SK-N-SH (cell line): ENCODE results near the gene LRRC25. TPM values are rescaled to one million over a fixed set of nuclear protein-coding genes. Genes with fewer than 3 reads are reported as not detected.
A peak's percentile ranks its signal among the peaks of the same experiment; 100 is the strongest.
"Not testable (repeated sequence)": the region's sequence is repeated elsewhere in the genome, so short reads cannot be mapped to it uniquely, and the experiment has no call there.

Experiments
- CTCF ChIA-PET: fragments of 300-600, 350-600 bp; formaldehyde crosslinking; extraction: SDS; loops from one replicate; lab custom pipeline; 2021; lab: Yijun Ruan, JAX
- POLR2A ChIA-PET: fragments of 350-600 bp; sonication (Branson Sonifier 250); formaldehyde crosslinking; extraction: SDS; loops from one replicate; lab custom pipeline; 2020; ENCODE audit warnings: antibody characterized with exemption, inconsistent platforms; lab: Yijun Ruan, JAX
- DNase-seq: peaks from one replicate; pipeline ENCODE4 v3.0.0; 2012
- H2AFZ ChIP-seq: fragments of 200-600 bp; sonication (generic); 2 replicates; pipeline ENCODE4 v1.8.1; 2016; ENCODE audit warnings: antibody characterized with exemption, mild to moderate bottlenecking, low read depth
- H3F3A ChIP-seq: fragments of 200-600 bp; sonication (generic); replicated peaks from 2 replicates; pipeline ENCODE3; 2016; ENCODE audit warnings: antibody characterized with exemption, mild to moderate bottlenecking; ENCODE audit not compliant: insufficient read depth
- H3K27ac ChIP-seq, 2 experiments: fragments of 200-500 bp in 1 of 2; fragments of 200-600 bp in 1 of 2; sonication (Bioruptor generic) in 1 of 2; sonication (generic), shearing (Covaris generic) in 1 of 2; 2 replicates each; pipeline versions ENCODE4 v1.5.1 to v1.6.1; 2014 to 2016; ENCODE audit warnings: low read depth in 2 of 2, inconsistent platforms in 1 of 2, low read length in 1 of 2, mild to moderate bottlenecking in 1 of 2, mixed read lengths in 1 of 2
- H3K27me3 ChIP-seq: fragments of 200-600 bp; sonication (generic), shearing (Covaris generic); 2 replicates; pipeline ENCODE4 v1.6.1; 2016; ENCODE audit warnings: mixed run types; ENCODE audit not compliant: insufficient read depth
- H3K36me3 ChIP-seq, 2 experiments: fragments of 200-500 bp in 1 of 2; fragments of 200-600 bp in 1 of 2; sonication (Bioruptor generic) in 1 of 2; sonication (generic) in 1 of 2; replicated peaks in 1 of 2; 2 replicates each; pipeline versions ENCODE3 to v1.5.1; 2014 to 2016; ENCODE audit warnings: low read length in 1 of 2, mild to moderate bottlenecking in 1 of 2; ENCODE audit not compliant: insufficient read depth in 2 of 2, control insufficient read depth in 1 of 2
- H3K4me1 ChIP-seq, 2 experiments: fragments of 200-500 bp in 1 of 2; fragments of 200-600 bp in 1 of 2; sonication (Bioruptor generic) in 1 of 2; sonication (generic), shearing (Covaris generic) in 1 of 2; 2 replicates each; pipeline versions ENCODE4 v1.5.1 to v1.6.1; 2014 to 2016; ENCODE audit warnings: low read depth in 1 of 2, low read length in 1 of 2, mixed run types in 1 of 2; ENCODE audit not compliant: insufficient read depth in 2 of 2, control insufficient read depth in 1 of 2
- H3K4me2 ChIP-seq: fragments of 200-600 bp; sonication (generic), shearing (Covaris generic); 2 replicates; pipeline ENCODE4 v1.6.1; 2017; ENCODE audit warnings: mixed run types
- H3K4me3 ChIP-seq, 2 experiments: fragments of 200-500 bp in 1 of 2; fragments of 200-600 bp in 1 of 2; sonication (Bioruptor generic) in 1 of 2; sonication (generic), shearing (Covaris generic) in 1 of 2; 2 replicates each; pipeline versions ENCODE4 v1.5.1 to v1.8.1; 2014 to 2016; ENCODE audit warnings: low read depth in 2 of 2, inconsistent platforms in 1 of 2, low read length in 1 of 2, mild to moderate bottlenecking in 1 of 2, mixed read lengths in 1 of 2, moderate library complexity in 1 of 2
- H3K79me2 ChIP-seq: fragments of 200-600 bp; sonication (generic); 2 replicates; pipeline ENCODE4 v1.8.1; 2017; ENCODE audit warnings: mild to moderate bottlenecking; ENCODE audit not compliant: insufficient read depth
- H3K9ac ChIP-seq: fragments of 200-600 bp; sonication (generic); 2 replicates; pipeline ENCODE4 v1.6.1; 2017; ENCODE audit warnings: mixed run types
- H3K9me2 ChIP-seq: fragments of 200-600 bp; sonication (generic); 2 replicates; pipeline ENCODE4 v1.6.1; 2017; ENCODE audit warnings: mixed run types
- H3K9me3 ChIP-seq: fragments of 200-600 bp; sonication (generic); 2 replicates; pipeline ENCODE4 v1.6.1; 2017; ENCODE audit warnings: mixed run types, mild to moderate bottlenecking, moderate library complexity
- H4K20me1 ChIP-seq: fragments of 200-600 bp; sonication (generic); 2 replicates; pipeline ENCODE4 v1.6.1; 2017; ENCODE audit warnings: mild to moderate bottlenecking, mixed run types; ENCODE audit not compliant: insufficient read depth
- CHD2 ChIP-seq: fragments of 150-350 bp; IDR thresholded peaks from 2 replicates; pipeline ENCODE4 v1.6.1; 2018; ENCODE audit warnings: low read length; ENCODE audit not compliant: partially characterized antibody
- ELF1 ChIP-seq: IDR thresholded peaks from 2 replicates; pipeline ENCODE4 v1.4.0; 2012
- EZH2phosphoT487 ChIP-seq: fragments of 200-600 bp; sonication (generic); IDR thresholded peaks from 2 replicates; pipeline ENCODE4 v1.6.1; 2017; ENCODE audit warnings: low read depth, mixed run types, mild to moderate bottlenecking, antibody characterized with exemption, moderate library complexity, borderline replicate concordance
- GABPA ChIP-seq: IDR thresholded peaks from 2 replicates; pipeline ENCODE4 v1.4.0; 2012; ENCODE audit warnings: low read depth, mild to moderate bottlenecking
- JUND ChIP-seq: IDR thresholded peaks from 2 replicates; pipeline ENCODE4 v1.4.0; 2012
- MEF2A ChIP-seq: IDR thresholded peaks from 2 replicates; pipeline ENCODE4 v1.4.0; 2012; ENCODE audit warnings: low read depth, borderline replicate concordance
- NFIC ChIP-seq: IDR thresholded peaks from 2 replicates; pipeline ENCODE4 v1.4.0; 2012; ENCODE audit warnings: borderline replicate concordance
- POLR2AphosphoS5 ChIP-seq: IDR thresholded peaks from 2 replicates; pipeline ENCODE4 v1.6.1; 2012; ENCODE audit warnings: low read depth, low read length
- RFX5 ChIP-seq: IDR thresholded peaks from 2 replicates; pipeline ENCODE4 v1.6.1; 2012; ENCODE audit warnings: mild to moderate bottlenecking, improper control_type of control experiment, low read length
- RXRA ChIP-seq: IDR thresholded peaks from 2 replicates; pipeline ENCODE4 v1.4.0; 2012; ENCODE audit warnings: low read depth, mild to moderate bottlenecking, borderline replicate concordance
- TCF12 ChIP-seq: IDR thresholded peaks from 2 replicates; pipeline ENCODE4 v1.4.0; 2012
- YY1 ChIP-seq: IDR thresholded peaks from 2 replicates; pipeline ENCODE4 v1.4.0; 2012; ENCODE audit warnings: low read depth, mild to moderate bottlenecking
- WGBS: methylation state at CpG from one replicate; pipeline ENCODE4 v1.1.6; 2017; ENCODE audit warnings: low lambda C conversion rate; 5-methylcytosine and 5-hydroxymethylcytosine counted together
- polyA plus RNA-seq, 3 experiments: library from polyadenylated mRNA; depleted of rRNA; stranded (reverse); fragments of >200 nt; gene quantifications; 2 replicates each; pipeline ENCODE4 v1.2.3, GENCODE V29; 2012
- TF ChIP-seq, protein P1 (sequence below): IDR thresholded peaks from 2 replicates; pipeline ENCODE4 v1.4.0; 2012; ENCODE audit warnings: low read depth, borderline replicate concordance

LRRC25 gene
- polyA plus RNA-seq, 1 of the 3 experiments (the other 2 are of a cell fraction), result not detected

DNA sequence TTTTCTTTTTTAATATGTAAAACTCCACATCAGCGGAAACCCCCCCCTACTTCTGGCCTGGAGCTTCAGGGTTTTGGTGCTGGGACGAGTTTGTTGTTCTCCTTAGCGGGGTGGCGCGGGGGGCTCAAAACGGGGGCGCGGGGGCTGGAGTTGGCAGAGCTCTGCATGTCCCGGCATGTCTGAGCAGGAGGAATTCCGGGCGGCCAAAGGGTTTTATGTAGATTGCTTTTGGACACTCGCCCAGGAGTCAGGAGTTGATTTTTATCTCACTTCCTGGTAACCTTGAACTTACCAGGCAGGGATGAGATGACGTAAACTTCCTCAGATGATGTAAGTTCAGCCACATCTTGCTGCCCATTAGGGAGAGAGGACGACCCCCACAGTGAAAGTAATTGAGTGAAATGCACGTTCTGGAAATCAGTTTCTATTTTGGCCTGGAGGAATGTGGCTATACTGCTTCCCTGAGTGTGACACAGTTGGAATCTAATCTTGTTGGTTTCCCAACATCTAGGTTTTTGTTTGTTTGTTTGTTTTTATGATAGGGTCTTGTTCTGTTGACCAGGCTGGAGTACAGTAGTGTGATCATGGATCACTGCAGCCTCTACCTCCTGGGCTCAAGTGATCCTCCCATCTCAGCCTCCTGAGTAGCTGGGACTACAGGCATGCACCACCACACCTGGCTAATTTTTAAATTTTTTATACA is 32.4 kb downstream of the LRRC25 start (continued):
- TF ChIP-seq ELF1 (peak; percentile 79), YY1 (no peak), CHD2 (peak; percentile 87), MEF2A (0 out of 2 replicates have a peak, but pooled peaks have one; percentile 58), NFIC (peak; percentile 97), POLR2AphosphoS5 (peak; percentile 40; the same call in 1 of the 2 replicates), GABPA (peak; percentile 61; the same call in 1 of the 2 replicates), JUND (peak; percentile 78; the same call in 1 of the 2 replicates), RXRA (peak; percentile 93; the same call in 1 of the 2 replicates), TCF12 (peak; percentile 80), RFX5 (peak; percentile 24; the same call in 1 of the 2 replicates)
- TF ChIP-seq, protein P1, sequence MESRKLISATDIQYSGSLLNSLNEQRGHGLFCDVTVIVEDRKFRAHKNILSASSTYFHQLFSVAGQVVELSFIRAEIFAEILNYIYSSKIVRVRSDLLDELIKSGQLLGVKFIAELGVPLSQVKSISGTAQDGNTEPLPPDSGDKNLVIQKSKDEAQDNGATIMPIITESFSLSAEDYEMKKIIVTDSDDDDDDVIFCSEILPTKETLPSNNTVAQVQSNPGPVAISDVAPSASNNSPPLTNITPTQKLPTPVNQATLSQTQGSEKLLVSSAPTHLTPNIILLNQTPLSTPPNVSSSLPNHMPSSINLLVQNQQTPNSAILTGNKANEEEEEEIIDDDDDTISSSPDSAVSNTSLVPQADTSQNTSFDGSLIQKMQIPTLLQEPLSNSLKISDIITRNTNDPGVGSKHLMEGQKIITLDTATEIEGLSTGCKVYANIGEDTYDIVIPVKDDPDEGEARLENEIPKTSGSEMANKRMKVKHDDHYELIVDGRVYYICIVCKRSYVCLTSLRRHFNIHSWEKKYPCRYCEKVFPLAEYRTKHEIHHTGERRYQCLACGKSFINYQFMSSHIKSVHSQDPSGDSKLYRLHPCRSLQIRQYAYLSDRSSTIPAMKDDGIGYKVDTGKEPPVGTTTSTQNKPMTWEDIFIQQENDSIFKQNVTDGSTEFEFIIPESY, result peak; percentile 71; the same call in 1 of the 2 replicates
- TF ChIP-seq, all 33 proteins: peak for 21

DNA sequence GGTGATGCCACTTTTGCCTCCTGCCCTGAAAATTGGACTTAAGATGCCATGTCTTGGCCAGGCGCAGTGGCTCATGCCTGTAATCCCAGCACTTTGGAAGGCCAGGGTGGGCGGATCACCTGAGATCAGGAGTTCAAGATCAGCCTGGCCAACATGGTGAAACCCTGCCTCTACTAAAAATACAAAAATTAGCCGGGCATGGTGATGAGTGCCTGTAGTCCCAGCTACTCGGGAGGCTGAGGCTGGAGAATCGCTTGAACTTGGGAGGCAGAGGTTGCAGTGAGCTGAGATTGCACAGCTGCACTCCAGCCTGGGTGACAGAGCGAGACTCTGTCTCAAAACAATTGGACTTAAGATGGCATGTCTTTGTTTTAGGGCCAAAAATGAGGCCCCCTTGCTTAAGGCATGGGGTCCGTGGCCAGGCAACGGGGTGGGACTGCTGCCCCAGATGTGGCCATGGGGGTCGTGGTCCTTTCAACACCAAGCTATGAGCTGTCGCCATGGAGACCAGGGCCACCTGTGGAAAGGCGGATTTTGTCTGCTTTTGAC is 33.1 kb downstream of the LRRC25 start:
- not testable (repeated sequence) for H3K27me3 ChIP-seq, H3K9me2 ChIP-seq, H4K20me1 ChIP-seq, H3K9me3 ChIP-seq, H2AFZ ChIP-seq, H3K36me3 ChIP-seq, H3K4me3 ChIP-seq, H3K79me2 ChIP-seq
- WGBS, result 29% methylated on average over 9 of the region's 11 CpGs
- peaks cover 21% of the 10 kb centered on the region for H3F3A ChIP-seq
- peak; percentile 75 for DNase-seq
- peak overlapping the region; percentile 58; the same call in 1 of the 2 replicates for H3K4me2 ChIP-seq
- peak overlapping the region; percentile 73 for H3K9ac ChIP-seq
- ChIA-PET POLR2A (interaction anchor here (0.8 to 1.0 kb wide), 3 partner anchors 17 to 225 kb away, joined by 4 to 5 read pairs (median 4); no protein-coding TSS in a partner anchor), CTCF (interaction anchor here (1.0 to 7.5 kb wide), 8 partner anchors 10 to 52 kb away, joined by 3 to 66 read pairs (median 6); partner anchors contain the start of gene GDF15)
- H3K27ac ChIP-seq, result peak overlapping the region; percentile 96 to 98
- peaks cover 20 to 23% of the 10 kb centered on the region in 2 experiments; a peak in 3 of 4 replicates for H3K4me1 ChIP-seq

DNA sequence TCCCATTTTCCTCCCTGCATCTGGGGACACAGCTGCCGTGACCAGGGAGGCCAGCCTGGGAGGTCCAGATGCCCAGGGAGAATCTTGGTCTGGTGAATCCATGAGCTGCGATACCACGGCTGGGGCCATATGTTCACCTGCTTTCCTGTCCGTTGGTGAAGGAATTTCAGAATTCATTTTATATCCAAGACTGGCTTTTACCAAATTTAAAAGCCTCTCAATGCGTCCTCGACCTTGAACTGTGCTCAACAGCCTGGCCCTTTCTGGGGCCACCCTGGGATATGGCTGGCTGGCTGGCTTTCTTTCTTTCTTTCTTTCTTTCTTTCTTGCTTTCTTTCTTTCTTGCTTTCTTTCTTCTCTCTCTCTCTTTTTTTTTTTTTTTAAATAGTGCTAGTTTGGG is 33.6 kb downstream of the LRRC25 start:
- DNase-seq, result no peak
- no peaks in the 10 kb centered on the region for H3K27me3 ChIP-seq
- H3K4me2 ChIP-seq, result no peak overlapping the region
- H3K79me2 ChIP-seq, result no peaks in the 10 kb centered on the region
- CTCF ChIA-PET, result interaction anchor here (1.3 to 7.5 kb wide), 4 partner anchors 14 to 50 kb away, joined by 4 to 66 read pairs (median 28); no protein-coding TSS in a partner anchor
- H4K20me1 ChIP-seq, result no peaks in the 10 kb centered on the region
- H3K4me3 ChIP-seq, result no peak overlapping the region
- H3K9me3 ChIP-seq, result no peaks in the 10 kb centered on the region
- H3K36me3 ChIP-seq, result peaks cover 0 to 9% of the 10 kb centered on the region in 2 experiments
- no peaks in the 10 kb centered on the region for H3K9me2 ChIP-seq
- H3K9ac ChIP-seq, result peak overlapping the region; percentile 73; the same call in 1 of the 2 replicates
- POLR2A ChIA-PET, result no interaction called here
- peak overlapping the region; percentile 96 to 98 for H3K27ac ChIP-seq
- no peak for TF ChIP-seq EZH2phosphoT487
- no peak for TF ChIP-seq MEF2A
- TF ChIP-seq TCF12, result no peak
- TF ChIP-seq ELF1, result no peak
- TF ChIP-seq YY1, result no peak
- no peak for TF ChIP-seq CHD2
- no peak for TF ChIP-seq GABPA
- peaks cover 21% of the 10 kb centered on the region for H3F3A ChIP-seq
- 88% methylated on average over 6 of the region's 6 CpGs for WGBS
- H2AFZ ChIP-seq, result no peak overlapping the region
- peaks cover 20 to 23% of the 10 kb centered on the region in 2 experiments; a peak in 3 of 4 replicates for H3K4me1 ChIP-seq
